ACHN (cell line): ENCODE results near the gene ITPR1.

ENCODE experiments used
- DNase-seq: peaks from one replicate; pipeline ENCODE4 v3.0.0-alpha.2; 2015
- in situ Hi-C: cut with HindIII; loops from 2 replicates; pipeline ENCODE4 v1.10.0; 2017; ENCODE audit warnings: low sequenced_read_pairs, low pct_ligation_motif_present, low pct_unique_long_range_greater_than_20kb

ITPR1 gene

GRCh38 chr3:4549896-4550295, 56.7 kb downstream of the ITPR1 start:
- in situ Hi-C loops: no loop called here

GRCh38 chr3:4551051-4551711, 58.0 kb downstream of the ITPR1 start:
- no peak for DNase-seq
- in situ Hi-C loops: no loop called here

More at GRCh38 chr3:4549896-4550295, 56.7 kb downstream of the ITPR1 start:
- DNase-seq: no peak

- in situ Hi-C loops: no loop called here
- no peak for DNase-seq
Observed at GRCh38 chr3:4551794-4552442, 58.8 kb downstream of the ITPR1 start.

GRCh38 chr3:4552811-4553210, 59.7 kb downstream of the ITPR1 start:
- DNase-seq: no peak
- in situ Hi-C loops: no loop called here

GRCh38 chr3:4561661-4562060, 68.5 kb downstream of the ITPR1 start:
- no peak for DNase-seq
- in situ Hi-C loops: no loop called here

- DNase-seq: no peak
- in situ Hi-C loops: no loop called here
Observed at GRCh38 chr3:4562595-4562994, 69.4 kb downstream of the ITPR1 start.

- in situ Hi-C loops: no loop called here
- DNase-seq: no peak
Observed at GRCh38 chr3:4564270-4564669, 71.1 kb downstream of the ITPR1 start.

GRCh38 chr3:4564928-4565586, 71.9 kb downstream of the ITPR1 start:
- no peak for DNase-seq
- in situ Hi-C loops: no loop called here

- no peak for DNase-seq
- in situ Hi-C loops: no loop called here
Observed at GRCh38 chr3:4565809-4566501, 72.8 kb downstream of the ITPR1 start.

- no peak for DNase-seq
- in situ Hi-C loops: no loop called here
Observed at GRCh38 chr3:4568841-4569240, 75.7 kb downstream of the ITPR1 start.

GRCh38 chr3:4570840-4571621, 77.9 kb downstream of the ITPR1 start:
- no peak for DNase-seq
- in situ Hi-C loops: no loop called here

GRCh38 chr3:4571690-4572334, 78.7 kb downstream of the ITPR1 start:
- no peak for DNase-seq
- in situ Hi-C loops: no loop called here

GRCh38 chr3:4573153-4573552, 80.0 kb downstream of the ITPR1 start:
- DNase-seq: no peak
- in situ Hi-C loops: no loop called here

- no peak for DNase-seq
- in situ Hi-C loops: no loop called here
Observed at GRCh38 chr3:4574426-4574965, 81.3 kb downstream of the ITPR1 start.

GRCh38 chr3:4575381-4575780, 82.2 kb downstream of the ITPR1 start:
- in situ Hi-C loops: no loop called here
- no peak for DNase-seq

- DNase-seq: no peak
- in situ Hi-C loops: no loop called here
Observed at GRCh38 chr3:4577721-4578120, 84.6 kb downstream of the ITPR1 start.

- no peak for DNase-seq
- in situ Hi-C loops: no loop called here
Observed at GRCh38 chr3:4580346-4581123, 87.4 kb downstream of the ITPR1 start.
